Measurements from ENCODE around the gene HOXB8.

HOXB8 gene

GRCh38 chr17:48637323-48638260, 22.5 kb upstream of the HOXB8 start:
- DNase-seq, result no peak

GRCh38 chr17:48636177-48637018, 21.3 kb upstream of the HOXB8 start:
- DNase-seq, result peak in 5 of 6 experiments; percentile 22 to 50 (median 39)

GRCh38 chr17:48634493-48635208, 19.6 kb upstream of the HOXB8 start:
- no peak for DNase-seq

DNA sequence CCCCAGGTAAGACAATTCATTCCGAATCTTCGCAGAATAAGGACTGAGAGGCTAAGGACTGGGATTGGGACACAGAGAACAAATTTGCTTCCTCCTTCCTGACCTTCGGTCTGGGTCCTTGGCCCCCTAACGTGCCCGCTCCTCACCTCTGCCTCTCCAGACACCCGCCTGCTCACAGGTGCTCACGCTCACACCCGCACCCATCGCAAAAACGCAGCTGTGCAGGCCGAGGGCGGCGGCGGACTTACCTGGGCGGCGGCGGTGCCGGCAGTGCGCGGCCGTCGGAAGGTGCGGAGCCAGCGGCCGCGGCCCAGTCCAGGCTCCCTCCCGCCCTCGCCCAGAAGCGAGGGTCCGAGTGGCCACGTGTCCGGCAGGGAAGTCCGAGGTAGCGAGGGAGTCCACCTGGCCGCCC, 18.2 kb upstream of the HOXB8 start:
- DNase-seq, result no peak

DNA sequence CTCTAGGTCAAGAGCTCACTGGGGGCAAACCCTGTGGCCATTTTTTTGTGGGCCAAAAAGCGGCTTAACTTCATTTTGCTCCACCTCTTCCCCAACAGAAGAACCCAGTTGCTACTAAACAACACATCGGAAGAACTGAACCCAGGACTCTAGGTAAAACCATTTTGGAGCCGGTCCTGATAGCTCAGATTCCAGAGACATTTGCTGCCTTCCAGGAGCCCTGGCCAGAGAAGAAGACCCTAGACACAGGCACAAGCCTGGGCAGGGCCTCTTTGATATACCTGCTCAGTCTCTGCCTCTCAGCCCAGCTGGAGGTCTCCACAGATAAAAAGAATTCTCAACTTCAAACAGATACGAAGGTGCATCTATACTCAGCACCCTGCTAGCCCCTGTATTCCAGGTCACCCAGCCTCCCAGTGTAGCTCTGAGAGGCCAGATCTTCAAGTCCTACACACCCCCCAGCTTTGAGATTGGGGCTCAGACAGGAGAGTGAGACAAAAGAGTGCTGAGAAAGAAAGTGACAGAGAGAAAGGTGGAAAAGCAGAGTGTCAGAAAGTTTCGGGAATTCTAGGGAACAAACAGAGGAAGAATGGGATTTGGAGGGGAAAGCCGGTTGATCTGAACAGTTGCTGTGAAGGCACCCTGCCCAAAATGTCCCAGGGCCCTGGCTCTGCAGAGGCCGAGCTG, 17.6 kb upstream of the HOXB8 start:
- DNase-seq, result no peak

DNA sequence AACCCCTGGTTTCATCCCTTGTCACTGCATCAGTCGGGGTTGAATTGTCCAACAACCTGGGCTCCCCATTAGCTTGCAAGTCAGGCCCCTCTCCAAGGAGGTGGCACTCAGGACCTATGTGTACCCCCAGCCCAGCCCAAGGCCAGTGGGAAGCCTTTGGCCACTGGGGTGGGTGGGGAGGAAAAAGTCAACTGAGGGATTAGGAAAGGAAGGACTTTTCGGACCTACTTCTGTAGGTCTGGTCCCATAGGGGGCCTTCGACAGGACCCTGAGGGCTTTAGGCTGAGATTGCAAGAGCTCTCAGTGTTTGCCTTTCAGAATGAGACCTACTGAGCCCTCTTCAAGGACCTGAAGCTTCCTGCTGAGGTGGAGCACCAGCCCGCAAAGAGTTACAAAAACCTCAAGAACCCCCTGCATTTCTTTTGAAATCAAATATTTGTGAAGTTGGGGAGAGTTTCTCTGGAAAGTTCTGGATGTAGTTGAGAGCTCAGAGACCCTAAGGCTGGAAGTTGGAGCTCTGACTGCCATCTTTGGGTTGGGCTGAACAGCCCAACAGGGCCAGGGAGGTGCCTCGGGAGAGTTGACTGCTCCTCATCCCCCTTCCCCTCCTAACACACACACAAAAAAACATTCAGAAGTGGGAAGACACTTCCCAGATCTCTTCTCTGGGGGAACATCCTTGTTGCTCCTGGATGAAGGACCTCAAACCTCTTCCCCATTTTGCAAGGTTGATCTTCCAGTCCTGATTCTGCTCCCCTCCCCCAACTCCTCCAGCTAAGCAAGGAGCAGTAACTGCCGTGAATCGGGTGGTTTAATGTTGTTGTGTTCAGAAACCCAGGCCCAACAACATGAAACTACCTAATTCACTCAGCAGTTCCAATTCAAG, 16.8 kb upstream of the HOXB8 start:
- no peak for DNase-seq

- DNase-seq, result no peak
Measured at GRCh38 chr17:48630925-48631692, 16.0 kb upstream of the HOXB8 start.

GRCh38 chr17:48630009-48630924, 15.2 kb upstream of the HOXB8 start:
- DNase-seq, result no peak

DNA sequence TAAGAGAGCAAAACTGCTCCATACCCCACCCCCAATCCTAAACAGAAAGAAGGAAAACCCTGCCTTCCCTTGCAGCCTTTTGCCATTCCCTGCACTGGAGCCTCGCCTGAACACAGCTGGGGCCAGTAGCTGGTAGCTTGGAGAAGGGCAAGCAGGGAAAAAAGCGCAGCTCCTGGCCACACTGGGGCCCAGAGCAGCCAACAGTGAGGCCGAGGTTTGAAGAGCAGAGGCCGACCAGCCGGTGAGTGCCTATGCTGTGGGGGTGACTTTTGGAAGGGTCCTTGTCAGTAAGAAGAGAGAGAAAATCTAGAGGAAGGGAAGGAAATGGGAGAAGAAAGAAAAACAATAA, 14.3 kb upstream of the HOXB8 start:
- DNase-seq, result no peak

GRCh38 chr17:48628649-48629410, 13.7 kb upstream of the HOXB8 start:
- DNase-seq, result no peak

- no peak for DNase-seq
Measured at GRCh38 chr17:48627623-48628521, 12.8 kb upstream of the HOXB8 start.

- no peak for DNase-seq
Measured at GRCh38 chr17:48627118-48627597, 12.1 kb upstream of the HOXB8 start.

- peak in 3 of 6 experiments; percentile 17 to 30 (median 25) for DNase-seq
Measured at GRCh38 chr17:48626245-48627117, 11.4 kb upstream of the HOXB8 start, which contains the start of gene HOXB9. HOXB9 (minus strand) TSS chr17:48626358; CDS start chr17:48626269, 89 bp downstream.

- DNase-seq, result peak in 3 of 6 experiments; percentile 33 to 57 (median 44)
Measured at GRCh38 chr17:48625495-48626244, 10.6 kb upstream of the HOXB8 start.
